GM12801 (cell line): ENCODE results near the gene ATP10D.

Experiments
- CTCF ChIP-seq: IDR thresholded peaks from one replicate; pipeline ENCODE4 v1.5.1; 2011; ENCODE audit warnings: control low read depth; ENCODE audit not compliant: insufficient read length; ENCODE audit errors: extremely low read depth

Gene ATP10D

GRCh38 chr4:47531954-47532321 lies 46.9 kb downstream of the ATP10D start:
- no peak for TF ChIP-seq CTCF

- TF ChIP-seq CTCF: no peak
Observed at GRCh38 chr4:47532658-47533057, 47.6 kb downstream of the ATP10D start.

GRCh38 chr4:47533689-47534347 lies 48.7 kb downstream of the ATP10D start:
- no peak for TF ChIP-seq CTCF

GRCh38 chr4:47534772-47535171 lies 49.7 kb downstream of the ATP10D start:
- TF ChIP-seq CTCF: no peak

GRCh38 chr4:47535567-47536147 lies 50.6 kb downstream of the ATP10D start:
- TF ChIP-seq CTCF: no peak

GRCh38 chr4:47536966-47537365 lies 51.9 kb downstream of the ATP10D start:
- TF ChIP-seq CTCF: no peak

- no peak for TF ChIP-seq CTCF
Observed at GRCh38 chr4:47538111-47538824, 53.2 kb downstream of the ATP10D start.
